H9 (cell line): ENCODE measurements around the gene PRKCB. TPM values are rescaled to one million over a fixed set of nuclear protein-coding genes. Genes with fewer than 3 reads are reported as not detected.

Source experiments
- DNase-seq: peaks from one replicate; pipeline ENCODE4 v3.0.0-alpha.2; 2017
- H2AFZ ChIP-seq: one replicate; pipeline ENCODE4 v1.6.1; 2013; ENCODE audit warnings: mild to moderate bottlenecking, low read length, control low read depth, moderate library complexity
- H2AK5ac ChIP-seq: 2 replicates; pipeline ENCODE4 v1.6.1; 2013; ENCODE audit warnings: low read length, control low read depth, mixed read lengths; ENCODE audit not compliant: insufficient read length
- H2BK120ac ChIP-seq: one replicate; pipeline ENCODE4 v1.6.1; 2013; ENCODE audit warnings: low read depth, mild to moderate bottlenecking, low read length, control low read depth, inconsistent platforms; ENCODE audit not compliant: poor library complexity, severe bottlenecking
- H2BK12ac ChIP-seq: 2 replicates; pipeline ENCODE4 v1.6.1; 2013; ENCODE audit warnings: low read length, control low read depth, mixed read lengths, low read depth; ENCODE audit not compliant: insufficient read length
- H2BK15ac ChIP-seq: 2 replicates; pipeline ENCODE4 v1.6.1; 2013; ENCODE audit warnings: low read depth, low read length, control low read depth
- H2BK20ac ChIP-seq: one replicate; pipeline ENCODE4 v1.6.1; 2013; ENCODE audit warnings: low read depth, mild to moderate bottlenecking, low read length, control low read depth, inconsistent platforms; ENCODE audit not compliant: poor library complexity, severe bottlenecking
- H2BK5ac ChIP-seq: 2 replicates; pipeline ENCODE4 v1.6.1; 2013; ENCODE audit warnings: low read length, control low read depth, mixed read lengths; ENCODE audit not compliant: insufficient read length
- H3K14ac ChIP-seq: 2 replicates; pipeline ENCODE4 v1.6.1; 2013; ENCODE audit warnings: low read length, control low read depth; ENCODE audit not compliant: insufficient read depth
- H3K18ac ChIP-seq: 2 replicates; pipeline ENCODE4 v1.6.1; 2013; ENCODE audit warnings: low read depth, mild to moderate bottlenecking, mixed read lengths, low read length, control low read depth; ENCODE audit not compliant: insufficient read length
- H3K23ac ChIP-seq: 2 replicates; pipeline ENCODE4 v1.6.1; 2013; ENCODE audit warnings: low read length, control low read depth, mixed read lengths, low read depth; ENCODE audit not compliant: insufficient read length
- H3K23me2 ChIP-seq: 2 replicates; pipeline ENCODE4 v1.6.1; 2013; ENCODE audit warnings: low read depth, mild to moderate bottlenecking, mixed read lengths, low read length, control low read depth; ENCODE audit not compliant: insufficient read length, poor library complexity, severe bottlenecking
- H3K27ac ChIP-seq: 2 replicates; pipeline ENCODE4 v1.5.1; 2013; ENCODE audit warnings: low read length, control low read depth, mixed read lengths, low read depth; ENCODE audit not compliant: insufficient read length
- H3K27me3 ChIP-seq: 2 replicates; pipeline ENCODE4 v1.6.1; 2013; ENCODE audit warnings: low read length, control low read depth, inconsistent platforms; ENCODE audit not compliant: insufficient read depth
- H3K4ac ChIP-seq: 2 replicates; pipeline ENCODE4 v1.6.1; 2013; ENCODE audit warnings: low read depth, mild to moderate bottlenecking, control low read depth, inconsistent platforms, low read length, moderate library complexity
- H3K4me1 ChIP-seq: 2 replicates; pipeline ENCODE4 v1.6.1; 2013; ENCODE audit warnings: low read length, control low read depth, inconsistent platforms; ENCODE audit not compliant: insufficient read depth
- H3K4me2 ChIP-seq: 2 replicates; pipeline ENCODE4 v1.6.1; 2013; ENCODE audit warnings: low read length, control low read depth, mixed read lengths; ENCODE audit not compliant: insufficient read length, insufficient read depth
- H3K56ac ChIP-seq: 2 replicates; pipeline ENCODE4 v1.6.1; 2013; ENCODE audit warnings: low read depth, mild to moderate bottlenecking, mixed read lengths, low read length, control low read depth; ENCODE audit not compliant: insufficient read length
- H3K79me1 ChIP-seq: 2 replicates; pipeline ENCODE4 v1.6.1; 2013; ENCODE audit warnings: low read depth, mild to moderate bottlenecking, moderate library complexity, low read length, control low read depth, inconsistent platforms; ENCODE audit not compliant: insufficient read depth, poor library complexity, severe bottlenecking
- H3K79me2 ChIP-seq: 2 replicates; pipeline ENCODE4 v1.6.1; 2013; ENCODE audit warnings: low read length, control low read depth, inconsistent platforms; ENCODE audit not compliant: insufficient read depth
- H3K9ac ChIP-seq: 2 replicates; pipeline ENCODE4 v1.6.1; 2013; ENCODE audit warnings: low read length, control low read depth, mixed read lengths; ENCODE audit not compliant: insufficient read length; ENCODE audit errors: extremely low read depth
- H3K9me3 ChIP-seq: one replicate; pipeline ENCODE4 v1.6.1; 2013; ENCODE audit warnings: low read depth, low read length, inconsistent platforms; ENCODE audit not compliant: control insufficient read depth
- H3T11ph ChIP-seq: one replicate; pipeline ENCODE4 v1.6.1; 2013; ENCODE audit warnings: mild to moderate bottlenecking, low read length, control low read depth, inconsistent platforms
- H4K20me1 ChIP-seq: one replicate; pipeline ENCODE4 v1.6.1; 2013; ENCODE audit not compliant: control insufficient read depth, insufficient read length, insufficient read depth
- H4K5ac ChIP-seq: 2 replicates; pipeline ENCODE4 v1.6.1; 2013; ENCODE audit warnings: low read depth, mild to moderate bottlenecking, mixed read lengths, low read length, control low read depth; ENCODE audit not compliant: insufficient read length
- H4K8ac ChIP-seq: replicated peaks from 2 replicates; pipeline ENCODE4 v1.6.1; 2013; ENCODE audit warnings: low read length, control low read depth, mixed read lengths, low read depth; ENCODE audit not compliant: insufficient read length
- H4K91ac ChIP-seq: 2 replicates; pipeline ENCODE4 v1.6.1; 2013; ENCODE audit warnings: low read depth, mild to moderate bottlenecking, moderate library complexity, mixed read lengths, low read length, control low read depth; ENCODE audit not compliant: insufficient read length
- H3K27ac Mint-ChIP-seq, 3 experiments: 2 replicates in 2 of 3; 3 replicates in 1 of 3; pipeline ENCODE4 v1.8.0; 2020 to 2021; ENCODE audit warnings: mixed read lengths in 3 of 3, mild to moderate bottlenecking in 1 of 3, moderate library complexity in 1 of 3
- H3K27me3 Mint-ChIP-seq: 2 replicates; pipeline ENCODE4 v1.8.0; 2021; ENCODE audit warnings: low read depth, mild to moderate bottlenecking, moderate library complexity, mixed read lengths
- H3K36me3 Mint-ChIP-seq, 3 experiments: 2 replicates in 2 of 3; 3 replicates in 1 of 3; pipeline ENCODE4 v1.8.0; 2020 to 2021; ENCODE audit warnings: low read depth in 3 of 3, mixed read lengths in 3 of 3; ENCODE audit not compliant: insufficient read depth in 1 of 3
- H3K4me1 Mint-ChIP-seq, 2 experiments: 2 replicates each; pipeline ENCODE4 v1.8.0; 2020; ENCODE audit warnings: mixed read lengths in 2 of 2
- H3K4me3 Mint-ChIP-seq, 2 experiments: 2 replicates in 1 of 2; 3 replicates in 1 of 2; pipeline ENCODE4 v1.8.0; 2020 to 2021; ENCODE audit warnings: mild to moderate bottlenecking in 2 of 2, mixed read lengths in 2 of 2, moderate library complexity in 1 of 2
- H3K9me3 Mint-ChIP-seq, 2 experiments: 2 replicates in 1 of 2; 3 replicates in 1 of 2; pipeline ENCODE4 v1.8.0; 2020; ENCODE audit warnings: mild to moderate bottlenecking in 2 of 2, mixed read lengths in 2 of 2, moderate library complexity in 1 of 2
- CTCF ChIP-seq: fragments of 200-600 bp; sonication (generic); conservative IDR thresholded peaks from 3 replicates; pipeline ENCODE4 v1.8.0; 2021; ENCODE audit warnings: antibody characterized with exemption, mild to moderate bottlenecking
- WGBS: extraction: QIAGEN DNeasy Blood & Tissue Kit; methylation state at CpG from one replicate; pipeline ENCODE4 v1.1.7; 2013; ENCODE audit warnings: missing lambda C conversion rate, low lambda C conversion rate, mixed read lengths; ENCODE audit not compliant: insufficient read length; ENCODE audit errors: extremely low coverage; 5-methylcytosine and 5-hydroxymethylcytosine counted together
- total RNA-seq: library from RNA; stranded (reverse); gene quantifications from 2 replicates; pipeline ENCODE4 v1.2.1, GENCODE V29; 2021

Gene PRKCB
- total RNA-seq, 1 experiment from 2014 or later = 7.0 TPM

GRCh38 chr16:23836404-23837311 is 875 bp downstream of the PRKCB start:
- Histone ChIP-seq H4K20me1 (no peaks in the 10 kb centered on the region), H3K4ac (no peak overlapping the region), H3K14ac (no peak overlapping the region), H2BK12ac (no peak overlapping the region), H4K91ac (no peak overlapping the region), H4K8ac (no peak overlapping the region), H3K23ac (no peak overlapping the region), H4K5ac (no peak overlapping the region), H3K27ac (no peak overlapping the region), H3K23me2 (peaks cover 12% of the 10 kb centered on the region), H3K79me2 (no peaks in the 10 kb centered on the region), H2BK20ac (no peak overlapping the region), H3K4me1 (no peaks in the 10 kb centered on the region), H2BK120ac (no peak overlapping the region), H3K4me2 (peak overlapping the region; percentile 79), H3K56ac (no peak overlapping the region), H3K79me1 (no peaks in the 10 kb centered on the region), H3T11ph (no peak overlapping the region), H2BK15ac (no peak overlapping the region), H2AFZ (no peak overlapping the region), H2AK5ac (no peak overlapping the region), H3K18ac (no peak overlapping the region), H3K27me3 (peaks cover 11% of the 10 kb centered on the region; the same call in 1 of the 2 replicates), H2BK5ac (no peak overlapping the region), H3K9ac (no peak overlapping the region), H3K9me3 (no peaks in the 10 kb centered on the region)
- H3K9me3 Mint-ChIP-seq = no peaks in the 10 kb centered on the region; a peak in 2 of 5 replicates
- no peaks in the 10 kb centered on the region for H3K36me3 Mint-ChIP-seq
- no peak overlapping the region for H3K27ac Mint-ChIP-seq
- H3K4me1 Mint-ChIP-seq = peaks cover 24 to 31% of the 10 kb centered on the region in 2 experiments
- DNase-seq = peak; percentile 68
- H3K4me3 Mint-ChIP-seq = peak overlapping the region; percentile 73 to 88
- TF ChIP-seq CTCF = peak; percentile 68
- H3K27me3 Mint-ChIP-seq = peaks cover 82% of the 10 kb centered on the region
- WGBS = no CpG with 5 or more reads among the region's 63 CpGs
